Stimulated activated CD4-positive, alpha-beta T cell treated with anti-CD3 and anti-CD28 coated beads, TNF-alpha, amount 100 ng/mL, for 1 hour (primary cell): ENCODE measurements around the gene PPP1R1A.

ENCODE experiments used
- DNase-seq, 3 donors: peaks; one replicate each; pipeline ENCODE4 v3.0.0-alpha.2; 2020; ENCODE audit warnings: low read depth in 3 of 3, low spot score in 1 of 3

The PPP1R1A gene

DNA sequence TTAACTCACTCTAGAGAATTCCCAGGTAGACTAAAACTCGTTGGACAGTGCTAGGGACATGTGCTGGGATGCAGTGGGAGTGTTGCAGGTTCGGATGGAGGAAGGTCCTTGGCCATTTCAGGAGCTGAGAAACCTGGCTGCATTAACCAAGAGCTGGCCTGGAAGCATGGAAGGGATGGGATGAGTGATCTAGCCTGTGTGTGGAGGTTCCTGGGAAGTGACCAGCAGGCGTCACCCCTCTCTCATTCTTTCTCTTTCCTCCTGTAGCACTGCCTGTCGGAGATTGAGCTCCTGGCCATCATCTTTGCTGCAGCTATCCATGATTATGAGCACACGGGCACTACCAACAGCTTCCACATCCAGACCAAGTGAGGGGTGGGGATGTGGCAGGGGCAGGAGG, 15.6 kb downstream of the PPP1R1A start:
- no peak for DNase-seq

DNA sequence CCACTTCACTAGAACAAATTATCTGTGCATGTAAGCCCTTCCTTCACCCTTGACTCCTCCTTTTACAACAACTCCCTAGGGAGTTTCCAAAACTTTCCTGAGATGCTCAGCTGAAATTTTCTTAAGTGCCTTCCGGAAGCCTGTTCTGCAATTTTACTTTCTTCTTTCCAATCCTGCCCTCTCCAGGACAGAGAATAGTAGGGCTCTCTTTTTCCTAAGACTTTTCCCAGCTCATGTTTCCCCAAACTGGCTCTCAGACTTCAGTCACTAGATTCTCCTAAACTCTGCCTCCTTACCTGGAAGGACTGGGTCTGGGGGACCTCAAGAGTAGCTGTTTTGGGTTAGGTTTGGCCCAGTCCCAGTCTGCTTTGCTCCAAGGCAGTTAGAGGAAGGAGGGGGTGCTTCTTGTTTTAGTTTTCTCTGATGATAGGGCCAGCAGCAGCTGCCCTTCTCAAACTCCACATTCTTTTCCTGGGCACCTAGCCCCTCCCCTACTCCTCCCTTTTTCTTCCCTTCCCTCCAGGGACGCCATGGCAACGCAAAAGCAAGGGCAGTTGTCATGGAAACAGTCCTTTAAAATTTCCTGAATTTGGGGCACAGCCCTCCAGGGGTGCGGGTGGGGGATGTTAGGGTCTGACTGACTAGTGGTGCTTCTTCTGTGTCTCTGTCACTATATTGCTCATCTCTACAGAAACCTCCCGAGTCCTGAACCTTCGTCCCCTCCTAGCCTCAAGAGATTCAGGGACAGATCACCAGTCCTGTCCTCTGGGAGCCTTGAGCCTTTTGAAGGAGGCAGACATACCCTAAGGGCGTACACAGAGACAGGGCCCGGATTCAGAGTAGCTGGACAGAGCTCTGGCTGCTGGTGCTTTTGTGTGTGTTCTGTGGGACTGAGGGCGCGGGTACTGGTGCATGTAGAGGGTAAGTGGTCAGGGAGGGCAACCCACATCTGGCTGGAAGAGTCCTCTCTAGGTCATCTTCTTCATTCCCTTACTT, 17.0 kb downstream of the PPP1R1A start:
- no peak for DNase-seq

DNA sequence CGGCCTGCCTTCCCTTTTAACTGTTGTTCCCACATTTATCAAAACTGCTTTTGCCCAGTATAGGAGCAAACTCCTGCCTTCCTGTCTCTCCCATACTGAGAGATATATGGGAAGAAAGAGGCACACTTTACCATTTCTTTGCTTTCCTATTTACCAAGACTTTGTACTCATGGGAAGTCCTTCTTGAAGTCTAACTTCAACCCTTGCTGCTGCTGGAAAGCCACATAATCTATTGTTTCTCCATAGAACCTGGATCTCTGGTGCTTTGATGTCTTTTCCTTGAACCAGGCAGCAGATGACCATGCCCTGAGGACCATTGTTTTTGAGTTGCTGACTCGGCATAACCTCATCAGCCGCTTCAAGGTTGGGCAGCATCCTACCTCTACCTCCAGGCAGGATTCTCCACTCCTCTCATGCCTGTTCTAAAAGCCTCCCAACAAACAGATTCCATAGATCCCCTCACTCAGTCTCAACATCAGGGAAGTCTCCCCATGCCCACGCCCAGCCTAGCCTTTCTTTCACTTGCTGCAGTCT, 18.4 kb downstream of the PPP1R1A start:
- DNase-seq = no peak

DNA sequence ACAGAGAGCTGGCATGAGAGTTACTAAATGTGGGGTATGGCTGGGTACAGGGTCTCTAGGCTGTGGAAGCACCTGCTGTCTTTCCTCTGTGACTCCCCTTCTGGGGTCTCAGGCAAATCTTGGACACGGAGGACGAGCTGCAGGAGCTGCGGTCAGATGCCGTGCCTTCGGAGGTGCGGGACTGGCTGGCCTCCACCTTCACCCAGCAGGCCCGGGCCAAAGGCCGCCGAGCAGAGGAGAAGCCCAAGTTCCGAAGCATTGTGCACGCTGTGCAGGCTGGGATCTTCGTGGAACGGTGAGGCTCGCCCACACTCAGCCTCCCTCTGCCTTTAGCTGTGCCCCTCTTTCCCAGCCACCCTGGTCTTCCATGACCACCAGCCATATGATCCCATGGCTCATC, 19.4 kb downstream of the PPP1R1A start:
- DNase-seq = no peak

DNA sequence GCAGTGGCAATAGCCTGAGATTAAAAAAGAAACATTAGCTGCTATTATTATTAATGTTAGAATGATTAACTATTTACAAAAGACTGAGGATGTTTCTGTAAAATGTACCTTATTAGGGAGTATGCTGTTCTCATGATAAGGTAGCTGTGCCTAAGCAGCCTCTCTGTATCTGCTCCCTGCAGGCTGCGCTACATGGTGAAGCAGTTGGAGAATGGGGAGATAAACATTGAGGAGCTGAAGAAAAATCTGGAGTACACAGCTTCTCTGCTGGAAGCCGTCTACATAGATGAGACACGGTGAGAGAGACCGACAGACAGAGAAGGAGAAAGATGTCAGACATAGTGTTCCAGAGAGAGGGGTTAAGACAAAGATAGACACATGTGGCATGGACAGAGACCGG, 21.7 kb downstream of the PPP1R1A start:
- DNase-seq = no peak

DNA sequence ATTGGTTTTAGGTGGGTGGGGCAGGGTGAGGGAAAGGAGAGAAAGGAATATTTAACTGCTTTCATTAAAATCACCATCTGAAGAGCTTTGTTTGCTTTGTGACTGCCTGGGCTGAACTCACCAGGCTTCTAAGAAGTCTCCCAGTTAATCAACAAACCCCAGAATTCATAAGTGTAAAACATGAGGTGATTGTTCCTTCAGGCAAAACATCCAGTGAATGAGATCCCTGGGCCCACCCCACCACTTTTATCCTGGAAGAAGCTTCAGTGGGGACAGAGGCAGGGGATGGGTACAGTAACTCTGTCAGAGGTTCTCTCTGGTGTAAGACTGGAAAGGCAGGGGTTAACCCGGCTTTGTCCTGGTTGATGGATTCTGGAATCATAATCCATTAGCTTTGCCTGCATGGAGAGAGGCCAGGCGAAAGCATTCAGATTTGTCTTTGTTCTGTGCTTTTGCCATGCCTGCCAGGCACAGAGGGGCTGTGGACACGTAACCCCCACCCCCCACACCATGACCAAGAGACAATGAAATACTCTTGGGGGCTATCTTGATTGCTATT, 22.4 kb downstream of the PPP1R1A start:
- DNase-seq = no peak

DNA sequence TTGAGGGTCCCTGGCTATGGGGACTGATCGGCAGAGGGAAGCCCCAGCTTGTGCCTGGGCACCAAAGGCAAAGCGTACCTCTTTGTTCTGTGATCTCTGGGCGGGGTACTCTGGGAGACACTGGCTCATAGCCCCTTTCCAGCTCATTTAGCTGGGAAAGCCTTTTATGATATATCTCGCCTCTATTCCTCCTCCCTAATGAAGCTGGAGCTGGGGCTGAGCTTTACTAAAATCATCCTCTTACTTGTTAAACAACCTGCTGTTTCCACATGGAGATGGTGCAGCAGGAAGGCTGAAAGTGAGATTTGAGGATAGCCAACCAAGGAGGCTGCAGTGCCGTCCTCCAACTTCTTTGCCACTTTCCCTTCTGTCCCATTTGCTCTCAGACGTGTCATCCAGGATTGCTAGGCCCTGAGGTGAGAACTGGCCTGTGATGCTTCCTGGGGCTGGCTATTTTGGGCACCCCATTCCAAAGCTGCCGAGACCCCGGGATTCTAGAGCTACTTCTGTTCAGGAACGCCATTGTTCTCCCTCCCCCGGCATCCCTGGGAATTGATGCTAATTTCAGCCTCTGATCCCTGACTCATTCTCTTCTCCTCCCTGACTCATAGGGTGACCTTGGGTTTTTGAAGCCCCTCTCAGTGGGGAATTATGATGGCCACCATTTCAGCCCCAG, 23.0 kb downstream of the PPP1R1A start:
- no peak for DNase-seq

DNA sequence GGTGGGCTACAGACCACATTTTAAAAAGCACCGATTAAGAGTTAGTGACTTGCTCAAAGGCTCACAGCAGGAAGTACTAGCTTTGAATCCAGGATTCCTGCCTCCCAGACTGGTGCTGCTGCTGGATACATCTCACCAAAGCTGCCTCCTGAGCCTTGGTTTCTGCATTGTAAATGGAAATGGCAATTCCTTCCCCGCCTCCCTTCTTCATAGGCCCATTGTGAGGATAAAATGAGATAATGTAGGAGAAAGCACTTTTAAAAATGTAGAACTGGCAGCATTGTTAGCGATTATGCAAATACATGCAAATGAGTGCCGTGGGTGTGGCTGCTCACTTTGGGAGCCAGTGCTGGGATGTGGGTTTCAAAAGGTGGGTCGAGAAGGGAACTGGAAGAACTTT, 23.7 kb downstream of the PPP1R1A start:
- DNase-seq = no peak

DNA sequence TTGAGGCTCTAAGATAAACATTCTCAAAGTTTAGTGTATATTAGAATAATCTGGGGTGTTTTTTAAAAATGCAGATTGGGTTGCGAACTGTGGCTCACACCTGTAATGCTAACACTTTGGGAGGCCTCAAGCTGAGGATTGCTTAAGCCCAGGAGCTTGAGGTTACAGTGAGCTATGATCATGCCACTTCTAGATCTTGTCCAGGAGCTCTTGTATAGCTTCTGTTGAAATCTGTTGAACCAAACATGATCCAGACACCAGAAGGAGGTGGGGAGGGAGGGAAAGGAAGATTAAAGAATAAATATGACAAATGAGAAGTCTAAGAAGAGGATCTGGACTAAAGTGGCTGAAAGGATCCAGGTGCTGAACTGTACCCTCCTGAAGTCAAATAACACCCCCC, 24.7 kb downstream of the PPP1R1A start:
- DNase-seq = no peak

DNA sequence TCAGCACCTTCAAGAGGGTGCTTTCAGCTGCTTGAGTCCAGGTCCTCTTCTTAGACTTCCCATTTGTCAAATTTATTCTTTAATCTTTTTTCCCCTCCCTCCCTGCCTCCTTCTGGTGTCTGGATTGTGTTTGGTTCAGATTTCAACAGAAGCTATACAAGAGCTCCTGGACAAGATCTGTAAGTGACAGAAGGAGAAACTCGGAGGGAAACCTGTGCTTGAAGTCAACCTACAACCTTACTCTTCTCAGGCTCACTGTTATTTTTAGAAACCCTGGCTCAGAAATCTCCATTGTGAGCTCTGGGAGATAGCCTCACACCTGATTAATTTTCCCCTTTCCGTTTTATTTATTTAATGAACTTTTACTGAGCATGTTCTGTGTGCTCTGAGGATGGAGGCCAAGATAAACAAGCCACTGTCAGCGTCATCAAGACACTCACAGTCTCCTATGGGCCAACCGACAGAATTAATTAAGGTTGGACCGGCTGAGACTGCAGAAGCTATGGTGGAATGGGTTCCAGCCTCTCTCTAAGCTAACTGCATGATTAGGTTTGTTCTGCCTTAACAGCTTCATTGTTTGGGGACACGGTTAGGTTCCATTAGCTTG, 25.6 kb downstream of the PPP1R1A start:
- DNase-seq = no peak

DNA sequence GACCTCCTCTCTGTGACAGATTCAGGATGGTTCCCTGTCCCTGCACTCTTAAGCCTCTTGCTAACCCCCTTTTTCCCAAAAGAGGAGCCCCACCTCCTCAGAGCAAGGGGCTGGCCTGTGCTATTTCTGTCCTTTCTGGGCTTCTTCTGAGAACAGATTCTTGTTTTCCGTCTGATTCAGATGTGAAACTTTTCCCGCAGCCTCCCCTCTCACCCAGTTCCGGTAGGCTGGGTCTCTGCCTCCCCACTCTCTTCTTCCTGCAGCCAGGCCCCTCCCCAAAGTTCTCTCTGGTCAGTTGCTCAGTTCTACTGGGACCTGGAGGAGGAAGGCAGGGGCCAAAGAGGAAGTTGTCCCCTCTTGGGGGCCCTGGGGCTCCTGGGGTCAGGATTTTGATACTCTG, 27.3 kb downstream of the PPP1R1A start:
- no peak for DNase-seq

DNA sequence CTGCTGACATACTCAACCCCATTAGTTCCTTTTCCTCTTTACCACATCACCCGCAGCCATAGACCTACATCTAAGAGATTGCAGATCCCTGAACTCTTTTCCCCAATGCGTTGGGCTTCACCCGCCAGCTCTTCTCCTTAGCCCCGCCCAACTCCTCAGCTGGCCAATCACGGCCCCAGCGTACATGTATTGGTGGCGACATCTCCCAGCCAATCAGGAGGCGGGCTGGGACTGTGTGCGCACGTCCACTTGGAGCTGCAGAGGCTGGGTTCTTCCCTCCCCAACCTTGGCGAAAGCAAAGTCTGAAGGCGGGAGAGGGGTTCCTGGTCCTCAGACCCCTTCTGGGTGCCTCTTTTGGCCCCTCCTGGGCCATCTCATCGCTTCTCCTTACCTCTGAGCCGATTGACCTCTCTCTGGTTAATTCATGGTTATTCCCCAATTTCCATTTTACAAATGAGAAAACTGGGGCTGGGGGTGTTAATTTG, 28.0 kb downstream of the PPP1R1A start:
- DNase-seq = peak; percentile 61 to 70 (median 69)

DNA sequence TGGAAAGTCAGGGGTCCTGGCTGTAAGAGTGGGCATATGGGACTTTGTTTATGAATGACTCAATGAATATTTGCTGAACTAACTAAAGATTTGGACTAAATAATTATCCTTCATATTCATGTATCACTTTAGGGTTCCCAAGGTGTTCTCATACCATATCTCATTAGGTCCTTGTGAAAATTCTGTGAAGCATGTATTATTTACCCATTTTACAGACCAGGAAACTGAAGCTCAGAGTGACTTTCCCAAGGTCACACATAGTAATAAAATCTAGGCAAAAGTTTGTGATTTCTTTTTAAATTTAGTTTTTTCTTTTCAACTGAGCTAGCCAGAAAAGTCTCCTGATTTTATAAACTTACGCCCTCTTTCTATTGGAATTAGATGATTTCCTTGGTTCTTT, 29.7 kb downstream of the PPP1R1A start:
- no peak for DNase-seq

DNA sequence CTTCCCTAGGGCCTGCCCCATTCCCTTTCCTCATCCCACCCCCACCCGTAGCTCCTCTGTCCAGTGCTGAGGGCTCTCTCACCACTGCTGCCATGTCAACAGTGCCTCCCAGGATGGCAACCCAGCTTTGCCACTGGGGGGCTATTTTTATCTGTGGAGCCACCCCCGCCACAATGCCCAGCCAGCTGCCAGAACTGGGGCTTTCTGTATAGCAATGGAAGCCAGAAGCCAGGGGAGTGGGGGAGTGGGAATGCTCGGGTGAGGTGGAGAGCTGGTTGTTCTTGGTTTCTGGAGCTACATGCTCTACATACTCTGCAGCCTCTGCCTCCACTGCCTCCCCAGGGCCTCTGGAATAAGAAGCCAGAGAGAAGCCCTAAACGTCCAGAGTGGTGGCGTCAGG, 30.1 kb downstream of the PPP1R1A start:
- DNase-seq = no peak

DNA sequence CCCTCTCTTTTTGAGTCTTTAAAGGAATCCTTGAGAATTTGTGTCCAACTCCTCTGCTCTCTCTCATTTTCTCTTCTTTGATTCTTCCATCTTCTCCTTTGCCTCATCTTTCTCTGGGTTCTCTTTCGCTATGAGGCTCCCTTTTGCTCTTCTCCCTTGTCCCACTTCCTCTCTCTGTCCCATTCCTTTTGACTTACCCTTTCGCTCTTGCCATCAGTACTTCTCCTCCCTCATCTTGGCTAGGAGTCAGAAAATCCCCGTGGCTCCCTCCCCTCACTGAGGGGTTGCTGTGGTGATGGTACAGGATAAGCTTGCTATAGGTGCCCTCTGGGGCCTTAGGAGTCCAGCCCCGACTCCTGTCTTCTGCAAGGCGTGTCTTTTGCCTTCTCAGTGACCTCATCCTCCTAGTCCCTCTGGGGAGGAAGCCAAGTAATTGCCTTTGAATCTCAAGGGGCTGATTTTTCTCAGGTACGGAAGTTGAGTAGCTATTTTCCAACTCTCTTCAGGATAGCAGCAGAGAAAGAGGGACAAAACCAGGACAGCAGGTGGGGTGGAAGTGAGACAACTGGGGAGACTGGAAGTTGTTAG, 32.7 kb downstream of the PPP1R1A start:
- DNase-seq = no peak

DNA sequence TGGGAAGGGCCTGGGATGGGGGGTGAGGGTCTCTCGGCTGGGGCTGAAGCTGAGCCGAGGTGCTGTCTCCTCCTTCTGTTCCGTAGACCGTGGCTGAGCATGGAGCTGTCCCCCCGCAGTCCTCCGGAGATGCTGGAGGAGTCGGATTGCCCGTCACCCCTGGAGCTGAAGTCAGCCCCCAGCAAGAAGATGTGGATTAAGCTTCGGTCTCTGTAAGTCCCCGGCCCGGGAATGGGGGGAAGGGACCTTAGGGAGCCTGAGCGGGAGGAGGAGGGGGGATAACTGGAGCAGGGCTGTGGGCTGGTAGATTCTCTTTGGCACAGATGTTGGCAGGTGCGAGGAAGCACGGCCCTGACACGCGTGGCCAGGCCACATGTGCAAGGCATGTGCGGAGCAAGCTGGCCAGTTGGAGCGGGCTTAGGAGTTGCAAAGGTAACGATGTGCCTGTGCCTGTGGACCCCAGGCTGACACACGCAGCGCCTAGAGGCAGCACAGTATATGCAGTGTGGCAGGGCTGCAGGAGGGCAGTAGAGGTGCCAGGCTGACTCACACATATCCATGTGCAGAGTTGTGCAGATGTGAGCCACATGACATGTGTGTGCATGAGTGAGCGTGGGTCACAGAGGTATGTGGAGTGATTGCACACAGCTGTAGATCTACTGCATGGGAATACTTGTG, 38.5 kb downstream of the PPP1R1A start:
- DNase-seq = peak in 1 of 3 donors; percentile 11

DNA sequence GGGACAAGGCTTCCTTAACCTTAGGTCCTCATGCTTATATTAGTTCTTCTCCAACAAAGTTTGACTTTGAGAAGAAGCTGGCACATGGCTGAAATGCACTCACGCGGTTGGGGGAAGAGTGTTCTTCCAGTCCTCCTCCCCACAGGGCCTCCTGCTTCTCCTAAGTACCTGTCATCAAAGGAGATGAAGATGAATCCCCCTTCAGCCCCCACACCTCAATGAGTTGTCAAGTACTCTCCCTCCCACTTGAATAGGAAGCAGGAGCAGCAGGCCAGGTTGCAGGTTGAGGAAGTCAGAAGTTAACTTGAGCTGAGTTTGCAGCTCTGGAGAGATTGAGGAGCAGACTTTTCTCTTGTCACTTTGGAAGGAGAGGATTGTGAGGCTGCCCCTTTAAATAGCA, 41.9 kb downstream of the PPP1R1A start:
- DNase-seq = no peak

DNA sequence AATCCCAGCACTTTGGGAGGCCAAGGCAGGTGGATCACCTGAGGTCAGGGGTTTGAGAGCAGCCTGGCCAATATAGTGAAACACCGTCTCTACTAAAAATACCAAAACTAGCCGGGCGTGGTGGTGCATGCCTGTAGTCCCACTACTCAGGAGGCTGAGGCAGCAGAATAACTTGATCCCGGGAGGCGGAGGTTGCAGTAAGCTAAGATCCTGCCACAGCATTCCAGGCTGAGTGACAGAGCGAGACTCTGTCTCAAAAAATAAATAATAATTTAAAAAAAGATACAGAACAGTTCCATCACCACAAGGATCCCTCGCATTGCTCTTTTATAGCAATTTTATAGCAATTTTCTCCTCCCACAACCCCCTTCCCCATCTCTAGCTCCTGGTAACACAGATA, 43.7 kb downstream of the PPP1R1A start:
- DNase-seq = no peak

DNA sequence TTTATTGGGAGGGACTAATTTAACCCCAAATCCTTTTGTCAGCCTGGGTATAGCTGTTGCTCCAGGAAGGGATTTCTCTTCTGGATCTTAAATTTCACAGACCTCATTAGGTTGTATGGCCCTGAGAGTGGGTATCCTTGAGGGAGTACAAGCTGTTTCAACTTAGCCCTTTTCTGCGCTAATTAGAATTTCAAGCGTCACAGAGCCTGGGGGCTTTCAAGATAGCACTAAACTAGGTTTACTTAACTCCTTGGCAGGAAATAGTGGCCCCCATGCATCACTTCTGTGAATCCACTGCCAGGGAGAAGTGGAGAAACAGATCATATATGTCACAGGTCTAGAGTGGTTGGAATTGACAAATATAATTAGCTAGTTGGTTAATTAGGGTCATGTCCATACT, 44.9 kb downstream of the PPP1R1A start:
- no peak for DNase-seq

DNA sequence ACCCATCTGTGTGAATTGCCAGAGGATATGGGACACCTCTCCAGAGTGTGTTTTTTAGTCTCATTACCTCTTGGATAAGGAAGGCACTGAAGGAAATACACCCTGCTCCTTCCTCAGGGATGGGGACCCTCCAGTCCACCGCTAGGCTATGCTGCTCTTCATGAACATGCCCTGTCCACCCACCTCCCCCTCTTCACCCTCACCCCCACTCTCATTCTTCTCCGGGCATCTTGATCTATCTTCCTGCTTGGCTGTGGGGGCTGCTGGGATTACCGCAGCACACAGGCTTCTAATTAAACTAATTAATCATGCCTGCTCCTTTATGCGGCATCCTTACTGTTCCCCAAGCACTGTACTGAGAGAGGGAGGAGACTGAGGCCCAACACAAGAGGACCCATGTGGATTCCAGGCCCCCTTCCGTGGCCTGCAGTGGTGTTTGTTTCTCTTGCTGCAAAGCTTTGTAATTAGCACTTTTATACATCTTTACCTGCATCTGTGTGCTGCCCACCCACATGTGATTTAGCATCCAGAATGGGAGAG, 46.6 kb downstream of the PPP1R1A start:
- DNase-seq = no peak
